Panc1 (cell line): ENCODE data around the gene CAMK4.

Experiments used
- POLR2AphosphoS5 ChIP-seq: IDR thresholded peaks from 2 replicates; pipeline ENCODE4 v1.6.1; 2012; ENCODE audit warnings: mild to moderate bottlenecking, low read depth, low read length, moderate library complexity
- SIN3A ChIP-seq: IDR thresholded peaks from 2 replicates; pipeline ENCODE4 v1.6.1; 2012; ENCODE audit warnings: low read depth, mild to moderate bottlenecking, low read length, moderate library complexity, borderline replicate concordance; ENCODE audit not compliant: insufficient read depth
- TCF7L2 ChIP-seq: IDR thresholded peaks from 2 replicates; pipeline ENCODE4 v1.6.1; 2011; ENCODE audit warnings: mild to moderate bottlenecking, low read depth, low read length, inconsistent platforms
- TF ChIP-seq, protein P1 (sequence below): fragments of 450-650 bp; IDR thresholded peaks from 2 replicates; pipeline ENCODE4 v1.5.1; 2017; ENCODE audit warnings: mild to moderate bottlenecking

DNA sequence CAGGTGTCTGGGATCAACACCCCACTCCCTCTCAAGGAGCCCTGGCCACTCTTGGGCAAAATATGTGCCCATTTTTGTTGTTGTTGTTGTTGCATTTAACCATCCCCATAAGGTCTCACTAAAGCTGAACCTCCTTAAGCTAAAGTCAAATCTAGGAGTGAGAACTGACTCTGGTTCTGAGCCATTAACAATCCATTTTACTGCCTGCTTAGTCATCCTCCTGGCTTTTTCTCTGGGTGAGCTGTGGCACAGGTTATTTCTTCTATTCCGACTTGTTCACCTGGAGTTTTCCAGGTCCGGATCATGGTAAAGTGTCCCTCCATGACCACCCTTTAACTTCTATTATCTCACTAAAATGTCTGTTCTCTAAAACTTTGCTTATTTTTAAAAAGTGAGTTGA lies 85.2 kb downstream of the CAMK4 start:
- TF ChIP-seq, protein P1, sequence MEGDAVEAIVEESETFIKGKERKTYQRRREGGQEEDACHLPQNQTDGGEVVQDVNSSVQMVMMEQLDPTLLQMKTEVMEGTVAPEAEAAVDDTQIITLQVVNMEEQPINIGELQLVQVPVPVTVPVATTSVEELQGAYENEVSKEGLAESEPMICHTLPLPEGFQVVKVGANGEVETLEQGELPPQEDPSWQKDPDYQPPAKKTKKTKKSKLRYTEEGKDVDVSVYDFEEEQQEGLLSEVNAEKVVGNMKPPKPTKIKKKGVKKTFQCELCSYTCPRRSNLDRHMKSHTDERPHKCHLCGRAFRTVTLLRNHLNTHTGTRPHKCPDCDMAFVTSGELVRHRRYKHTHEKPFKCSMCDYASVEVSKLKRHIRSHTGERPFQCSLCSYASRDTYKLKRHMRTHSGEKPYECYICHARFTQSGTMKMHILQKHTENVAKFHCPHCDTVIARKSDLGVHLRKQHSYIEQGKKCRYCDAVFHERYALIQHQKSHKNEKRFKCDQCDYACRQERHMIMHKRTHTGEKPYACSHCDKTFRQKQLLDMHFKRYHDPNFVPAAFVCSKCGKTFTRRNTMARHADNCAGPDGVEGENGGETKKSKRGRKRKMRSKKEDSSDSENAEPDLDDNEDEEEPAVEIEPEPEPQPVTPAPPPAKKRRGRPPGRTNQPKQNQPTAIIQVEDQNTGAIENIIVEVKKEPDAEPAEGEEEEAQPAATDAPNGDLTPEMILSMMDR = no peak
- TF ChIP-seq POLR2AphosphoS5 (no peak), TCF7L2 (no peak), SIN3A (no peak)
